HG02943 (cell line): ENCODE data around the gene TRIM49B.
"Not testable (repeated sequence)": the region's sequence is repeated elsewhere in the genome, so short reads cannot be mapped to it uniquely, and the experiment has no call there.

ENCODE experiments used
- ATAC-seq: cut with Tn5 transposase; IDR thresholded peaks from one replicate; pipeline ENCODE4 v1.9.1; 2021; ENCODE audit warnings: mild to moderate bottlenecking, low read depth, moderate library complexity; ENCODE audit not compliant: unreplicated experiment

TRIM49B gene

GRCh38 chr11:49028523-49028922 is at the start of gene TRIM49B:
TRIM49B (plus strand) TSS chr11:49028823; CDS start chr11:49031600, 2,777 bp downstream.
- ATAC-seq, result not testable (repeated sequence)

- not testable (repeated sequence) for ATAC-seq
Observed at GRCh38 chr11:48983785-48984184, 44.8 kb upstream of the TRIM49B start, which contains the start of gene TRIM51G. TRIM51G (minus strand) TSS chr11:48983885; CDS start chr11:48981695, 2,190 bp downstream.

- ATAC-seq, result not testable (repeated sequence)
Observed at GRCh38 chr11:49048229-49048628, 19.6 kb downstream of the TRIM49B start.

- not testable (repeated sequence) for ATAC-seq
Observed at GRCh38 chr11:49049821-49050220, 21.2 kb downstream of the TRIM49B start.

- not testable (repeated sequence) for ATAC-seq
Observed at GRCh38 chr11:49059012-49059411, 30.4 kb downstream of the TRIM49B start, which contains the start of gene TRIM64C. TRIM64C (minus strand) TSS chr11:49059112; CDS start chr11:49059112, 0 bp downstream.

- not testable (repeated sequence) for ATAC-seq
Observed at GRCh38 chr11:49069897-49070296, 41.3 kb downstream of the TRIM49B start.
